Glutamatergic neuron (in vitro differentiated cells): Measurements from ENCODE around the gene SAMD8. TPM values are rescaled to one million over a fixed set of nuclear protein-coding genes. Genes with fewer than 3 reads are reported as not detected.
"Not testable (repeated sequence)": the region's sequence is repeated elsewhere in the genome, so short reads cannot be mapped to it uniquely, and the experiment has no call there.

Source experiments
- DNase-seq: peaks from one replicate; pipeline ENCODE4 v3.0.0; 2022
- H3K27ac Mint-ChIP-seq: one replicate; pipeline ENCODE4 v1.8.0; 2020; ENCODE audit warnings: mild to moderate bottlenecking, mixed read lengths, inconsistent platforms; ENCODE audit not compliant: unreplicated experiment
- H3K27me3 Mint-ChIP-seq: one replicate; pipeline ENCODE4 v1.8.0; 2020; ENCODE audit warnings: mild to moderate bottlenecking, moderate library complexity, mixed read lengths, inconsistent platforms; ENCODE audit not compliant: unreplicated experiment
- H3K36me3 Mint-ChIP-seq: one replicate; pipeline ENCODE4 v1.8.0; 2020; ENCODE audit warnings: mild to moderate bottlenecking, mixed read lengths, inconsistent platforms; ENCODE audit not compliant: unreplicated experiment
- H3K4me1 Mint-ChIP-seq: one replicate; pipeline ENCODE4 v1.8.0; 2020; ENCODE audit warnings: mild to moderate bottlenecking, low read depth, mixed read lengths, inconsistent platforms; ENCODE audit not compliant: unreplicated experiment
- H3K4me3 Mint-ChIP-seq: one replicate; pipeline ENCODE4 v1.8.0; 2020; ENCODE audit warnings: mild to moderate bottlenecking, mixed read lengths, inconsistent platforms; ENCODE audit not compliant: unreplicated experiment
- H3K9me3 Mint-ChIP-seq: one replicate; pipeline ENCODE4 v1.8.0; 2020; ENCODE audit warnings: mild to moderate bottlenecking, moderate library complexity, mixed read lengths, inconsistent platforms; ENCODE audit not compliant: unreplicated experiment
- CTCF ChIP-seq: fragments of 200-600 bp; sonication (generic); IDR thresholded peaks from one replicate; pipeline ENCODE4 v1.5.0; 2021; ENCODE audit not compliant: partially characterized antibody, unreplicated experiment
- total RNA-seq: library from RNA; stranded (reverse); fragmentation: NEBNext Ultra II Directional; extraction: Animal tissue kit (Norgen Biotek cat#: 25700); gene quantifications from one replicate; pipeline ENCODE4 v1.2.1, GENCODE V29; 2021; ENCODE audit not compliant: unreplicated experiment

The SAMD8 gene
- total RNA-seq, 1 donor from 2014 or later: 32.8 TPM

DNA sequence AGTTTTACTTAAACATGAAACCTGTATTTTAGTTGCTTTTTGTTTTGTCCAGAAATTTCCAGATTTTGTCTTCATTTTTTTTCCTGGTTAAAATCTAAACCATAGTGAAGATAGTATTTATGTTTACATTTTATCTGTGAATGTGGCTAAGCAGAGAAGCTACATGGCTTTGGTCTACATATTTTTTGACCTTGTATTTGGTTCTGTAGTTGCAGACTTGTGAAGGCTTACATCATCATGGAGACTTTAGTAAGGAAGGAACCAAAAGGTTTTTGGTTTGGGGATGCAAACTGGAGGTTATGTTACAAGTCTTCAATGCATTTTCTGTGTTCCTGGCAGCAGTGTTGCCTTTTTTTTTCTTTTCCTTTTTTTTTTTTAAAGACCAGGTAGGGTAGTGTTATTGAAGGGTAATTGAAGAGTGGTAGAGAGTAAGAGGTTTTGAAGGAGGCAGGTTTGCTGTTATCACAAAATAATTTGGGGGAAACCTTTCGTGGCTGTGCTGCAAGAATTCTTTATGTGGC, 68.3 kb downstream of the SAMD8 start:
- no peak overlapping the region for H3K27ac Mint-ChIP-seq

DNA sequence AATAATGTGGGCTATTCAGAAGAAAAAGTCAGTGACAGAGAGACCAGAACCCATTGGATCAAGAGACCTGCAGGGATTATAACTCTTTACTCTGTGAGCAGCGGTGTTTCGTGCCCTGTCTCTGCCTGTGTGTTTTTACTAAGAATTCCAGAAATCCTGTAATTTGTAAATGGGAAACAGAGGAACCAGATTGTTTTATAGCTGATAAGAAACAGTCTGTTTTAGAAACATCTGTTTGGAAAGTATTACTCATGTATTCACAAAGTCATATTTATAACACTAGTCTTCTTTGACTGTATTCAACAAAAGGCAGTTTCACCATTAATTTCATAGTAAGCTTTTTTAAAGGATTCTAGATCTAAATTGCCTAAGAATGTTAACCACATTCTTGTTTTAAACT, 69.1 kb downstream of the SAMD8 start:
- no peak for TF ChIP-seq CTCF
- Mint-ChIP-seq H3K36me3 (no peaks in the 10 kb centered on the region), H3K27me3 (no peaks in the 10 kb centered on the region), H3K4me3 (no peak overlapping the region), H3K9me3 (peaks cover 2% of the 10 kb centered on the region), H3K27ac (no peak overlapping the region), H3K4me1 (no peaks in the 10 kb centered on the region)
- no peak for DNase-seq

More for the DNA sequence above, 68.3 kb downstream of the SAMD8 start:
- Mint-ChIP-seq H3K9me3 (peaks cover 2% of the 10 kb centered on the region), H3K36me3 (no peaks in the 10 kb centered on the region), H3K4me3 (no peak overlapping the region), H3K4me1 (no peaks in the 10 kb centered on the region), H3K27me3 (no peaks in the 10 kb centered on the region)
- TF ChIP-seq CTCF: no peak
- no peak for DNase-seq

- H3K4me3 Mint-ChIP-seq: no peak overlapping the region
- no peak for TF ChIP-seq CTCF
Observed at GRCh38 chr10:75181073-75181472, 69.6 kb downstream of the SAMD8 start.

DNA sequence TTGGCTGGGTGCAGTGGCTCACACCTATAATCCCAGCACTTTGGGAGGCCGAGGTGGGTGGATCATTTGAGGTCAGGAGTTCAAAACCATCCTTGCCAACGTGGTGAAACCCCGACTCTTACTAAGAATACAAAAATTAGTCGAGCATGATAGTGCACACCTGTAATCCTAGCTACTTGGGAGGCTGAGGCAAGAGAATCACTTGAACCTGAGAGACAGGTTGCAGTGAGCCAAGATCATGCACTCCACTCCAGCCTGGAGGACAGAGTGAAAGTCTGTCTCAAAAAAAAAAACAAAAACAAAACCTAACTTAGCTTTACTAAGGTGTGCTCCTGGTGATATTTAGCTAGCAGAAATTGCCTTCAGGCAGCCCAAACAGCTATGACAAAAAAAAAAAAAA, 74.9 kb downstream of the SAMD8 start:
- peaks cover 4% of the 10 kb centered on the region for H3K27me3 Mint-ChIP-seq
- H3K9me3 Mint-ChIP-seq: peaks cover 3% of the 10 kb centered on the region
- no peak overlapping the region for H3K27ac Mint-ChIP-seq
- no peak overlapping the region for H3K4me3 Mint-ChIP-seq
- H3K4me1 Mint-ChIP-seq: no peaks in the 10 kb centered on the region
- no peak for DNase-seq
- no peaks in the 10 kb centered on the region for H3K36me3 Mint-ChIP-seq
- TF ChIP-seq CTCF: no peak

More at GRCh38 chr10:75181073-75181472, 69.6 kb downstream of the SAMD8 start:
- H3K4me1 Mint-ChIP-seq: no peaks in the 10 kb centered on the region
- H3K27me3 Mint-ChIP-seq: no peaks in the 10 kb centered on the region
- no peaks in the 10 kb centered on the region for H3K36me3 Mint-ChIP-seq
- no peak for DNase-seq
- H3K9me3 Mint-ChIP-seq: peaks cover 2% of the 10 kb centered on the region
- H3K27ac Mint-ChIP-seq: no peak overlapping the region

DNA sequence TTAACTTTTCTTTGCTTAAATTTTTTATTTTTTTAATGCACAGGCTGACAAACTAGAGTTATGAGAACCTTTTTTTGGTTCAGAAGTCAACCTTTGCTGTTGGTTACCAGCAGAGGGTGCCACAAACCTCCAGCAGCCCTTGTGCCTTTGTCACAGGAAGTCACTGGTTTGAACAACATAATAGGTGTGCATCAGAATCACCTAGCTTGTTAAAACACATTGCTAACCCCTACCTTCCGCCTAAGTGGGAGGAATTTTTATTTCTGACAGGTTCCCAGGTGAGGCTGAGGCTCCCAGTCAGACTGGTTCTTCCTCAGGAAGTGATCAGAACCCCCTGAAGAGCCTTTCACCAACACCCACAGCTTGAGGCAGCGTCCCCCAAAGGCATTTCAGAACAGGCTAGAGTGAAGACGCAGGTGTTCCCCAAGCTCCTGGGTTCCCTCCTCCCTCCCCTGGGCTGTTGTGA, 76.5 kb downstream of the SAMD8 start:
- H3K27ac Mint-ChIP-seq: no peak overlapping the region
- no peak overlapping the region for H3K4me3 Mint-ChIP-seq
- no peaks in the 10 kb centered on the region for H3K36me3 Mint-ChIP-seq
- peaks cover 3% of the 10 kb centered on the region for H3K4me1 Mint-ChIP-seq
- DNase-seq: peak; percentile 61
- peaks cover 4% of the 10 kb centered on the region for H3K27me3 Mint-ChIP-seq
- TF ChIP-seq CTCF: peak; percentile 68
- peaks cover 2% of the 10 kb centered on the region for H3K9me3 Mint-ChIP-seq

DNA sequence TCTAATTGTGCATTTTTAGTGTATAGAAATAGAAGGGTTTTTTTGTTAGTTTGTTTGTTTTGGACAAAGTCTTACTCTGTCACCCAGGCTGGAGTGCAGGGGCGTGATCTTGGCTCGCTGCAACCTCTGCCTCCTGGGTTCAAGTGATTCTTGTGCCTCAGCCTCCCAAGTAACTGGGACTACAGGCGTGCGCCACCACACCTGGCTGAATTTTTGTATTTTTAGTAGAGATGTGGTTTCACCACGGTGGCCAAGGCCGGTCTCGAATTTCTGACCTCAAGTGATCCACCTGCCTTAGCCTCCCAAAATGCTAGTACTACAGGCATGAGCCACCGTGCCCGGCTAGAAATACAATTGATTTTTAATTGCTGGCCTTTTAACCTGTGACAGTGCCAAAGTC, 77.1 kb downstream of the SAMD8 start:
- not testable (repeated sequence) for H3K4me3 Mint-ChIP-seq, DNase-seq, H3K9me3 Mint-ChIP-seq, H3K36me3 Mint-ChIP-seq, H3K4me1 Mint-ChIP-seq, H3K27ac Mint-ChIP-seq, H3K27me3 Mint-ChIP-seq
